GOT3 (cell line): ENCODE measurements around the gene NTSR2.

Experiments
- DNase-seq: peaks from one replicate; lab custom pipeline; 2025; ENCODE audit warnings: mixed read lengths; lab: John Stamatoyannopoulos, UW

NTSR2 gene, protein sequence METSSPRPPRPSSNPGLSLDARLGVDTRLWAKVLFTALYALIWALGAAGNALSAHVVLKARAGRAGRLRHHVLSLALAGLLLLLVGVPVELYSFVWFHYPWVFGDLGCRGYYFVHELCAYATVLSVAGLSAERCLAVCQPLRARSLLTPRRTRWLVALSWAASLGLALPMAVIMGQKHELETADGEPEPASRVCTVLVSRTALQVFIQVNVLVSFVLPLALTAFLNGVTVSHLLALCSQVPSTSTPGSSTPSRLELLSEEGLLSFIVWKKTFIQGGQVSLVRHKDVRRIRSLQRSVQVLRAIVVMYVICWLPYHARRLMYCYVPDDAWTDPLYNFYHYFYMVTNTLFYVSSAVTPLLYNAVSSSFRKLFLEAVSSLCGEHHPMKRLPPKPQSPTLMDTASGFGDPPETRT

DNA sequence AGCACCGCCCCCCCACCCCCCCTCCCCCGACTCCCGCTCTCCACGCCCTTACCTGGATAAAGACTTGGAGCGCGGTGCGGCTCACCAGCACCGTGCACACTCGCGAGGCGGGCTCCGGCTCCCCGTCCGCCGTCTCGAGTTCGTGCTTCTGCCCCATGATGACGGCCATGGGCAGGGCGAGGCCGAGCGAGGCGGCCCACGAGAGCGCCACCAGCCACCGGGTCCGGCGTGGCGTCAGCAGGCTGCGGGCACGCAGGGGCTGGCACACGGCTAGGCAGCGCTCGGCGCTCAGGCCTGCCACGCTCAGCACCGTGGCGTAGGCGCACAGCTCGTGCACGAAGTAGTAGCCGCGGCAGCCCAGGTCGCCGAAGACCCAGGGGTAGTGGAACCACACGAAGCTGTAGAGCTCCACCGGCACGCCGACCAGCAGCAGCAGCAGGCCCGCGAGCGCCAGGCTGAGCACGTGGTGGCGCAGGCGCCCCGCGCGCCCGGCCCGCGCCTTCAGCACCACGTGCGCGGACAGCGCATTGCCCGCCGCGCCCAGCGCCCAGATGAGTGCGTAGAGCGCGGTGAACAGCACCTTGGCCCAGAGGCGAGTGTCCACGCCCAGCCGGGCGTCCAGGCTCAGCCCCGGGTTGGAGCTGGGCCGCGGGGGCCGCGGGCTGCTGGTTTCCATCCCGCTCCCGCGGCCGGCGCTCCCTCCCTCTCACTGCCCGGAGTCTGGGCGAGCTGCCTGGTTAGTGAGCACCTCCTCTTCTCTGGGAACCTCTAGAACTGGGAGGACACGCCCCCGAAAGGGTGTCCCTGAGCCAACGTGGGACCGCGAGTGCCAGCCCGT is at the start of gene NTSR2:
Gene NTSR2 (minus strand): TSS at position 742 of the 838 bp plus-strand sequence. CDS start 66 bp downstream, at position 676.
- no peak for DNase-seq

- no peak for DNase-seq
These were observed 49.4 kb upstream of the NTSR2 start for GRCh38 chr2:11719230-11719977.

GRCh38 chr2:11718606-11719005 is 48.6 kb upstream of the NTSR2 start:
- DNase-seq, result no peak

GRCh38 chr2:11717623-11718022 is 47.6 kb upstream of the NTSR2 start:
- DNase-seq, result no peak

GRCh38 chr2:11716689-11717321 is 46.8 kb upstream of the NTSR2 start:
- DNase-seq, result no peak

- no peak for DNase-seq
These were observed 46.1 kb upstream of the NTSR2 start for GRCh38 chr2:11715987-11716652.

GRCh38 chr2:11713815-11714214 is 43.8 kb upstream of the NTSR2 start:
- DNase-seq, result no peak

GRCh38 chr2:11712866-11713265 is 42.9 kb upstream of the NTSR2 start:
- no peak for DNase-seq

DNA sequence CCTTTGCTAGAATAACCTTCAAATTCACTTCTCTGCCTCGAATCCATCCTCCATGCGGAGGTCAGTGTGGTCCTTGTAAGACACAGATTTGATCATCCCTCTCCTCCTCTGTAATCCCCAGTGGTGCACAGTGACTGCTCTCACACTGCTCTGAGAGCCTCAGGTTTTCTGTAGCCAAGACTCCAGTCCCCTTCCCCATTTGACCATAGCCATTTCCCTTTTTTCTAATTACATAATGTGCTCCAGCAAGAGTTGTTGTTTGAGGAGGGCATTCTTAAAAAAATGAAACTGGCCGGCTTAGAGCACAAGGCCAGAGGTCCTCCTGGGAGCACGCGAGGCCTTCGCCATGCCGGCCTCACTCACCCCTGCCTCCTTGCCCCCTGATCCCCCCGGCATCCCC is 41.8 kb upstream of the NTSR2 start:
- DNase-seq, result no peak

- DNase-seq, result no peak
These were observed 41.3 kb upstream of the NTSR2 start for GRCh38 chr2:11711354-11711716.

- no peak for DNase-seq
These were observed 40.8 kb upstream of the NTSR2 start for GRCh38 chr2:11710632-11711353.

DNA sequence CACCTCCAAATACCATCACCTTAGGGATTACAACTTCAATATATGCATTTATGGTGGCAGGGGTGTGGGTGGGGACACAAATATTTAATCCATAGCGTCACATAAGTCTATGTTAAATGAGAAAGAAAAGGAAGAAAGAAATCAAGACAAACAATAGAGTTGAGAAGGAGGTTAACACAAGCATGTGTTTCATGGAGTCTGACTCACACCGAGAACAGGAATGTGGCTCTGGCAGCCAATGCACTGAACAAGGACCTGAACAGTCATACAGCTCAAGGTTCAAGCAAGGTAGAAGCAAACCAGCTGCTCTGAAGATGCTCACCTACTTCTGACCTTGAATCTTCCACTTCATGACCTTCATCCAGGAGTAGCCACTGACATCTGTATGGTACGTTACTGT is 40.2 kb upstream of the NTSR2 start:
- DNase-seq, result no peak

GRCh38 chr2:11709293-11709692 is 39.3 kb upstream of the NTSR2 start:
- no peak for DNase-seq

DNA sequence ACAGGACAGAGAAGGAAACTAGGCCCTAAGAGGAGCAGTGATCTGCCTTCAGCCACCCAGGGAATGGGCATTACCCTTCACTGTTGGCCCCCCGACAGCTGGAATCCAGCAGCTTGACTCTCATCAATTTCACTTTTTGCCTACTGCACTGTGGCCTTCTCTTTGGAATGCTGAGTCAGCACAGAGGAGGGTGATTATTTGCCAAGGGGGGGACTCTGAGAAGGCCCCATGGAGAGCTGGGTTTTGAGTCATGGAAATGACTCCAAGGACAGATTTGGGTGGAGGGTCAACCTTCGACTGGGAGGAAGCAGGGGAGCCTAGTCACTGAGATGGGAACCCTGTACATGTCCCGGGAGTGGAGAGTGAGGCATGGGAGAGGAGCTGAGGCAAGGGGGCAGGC is 38.1 kb upstream of the NTSR2 start:
- no peak for DNase-seq

- DNase-seq, result no peak
These were observed 35.7 kb upstream of the NTSR2 start for GRCh38 chr2:11705711-11706110.

DNA sequence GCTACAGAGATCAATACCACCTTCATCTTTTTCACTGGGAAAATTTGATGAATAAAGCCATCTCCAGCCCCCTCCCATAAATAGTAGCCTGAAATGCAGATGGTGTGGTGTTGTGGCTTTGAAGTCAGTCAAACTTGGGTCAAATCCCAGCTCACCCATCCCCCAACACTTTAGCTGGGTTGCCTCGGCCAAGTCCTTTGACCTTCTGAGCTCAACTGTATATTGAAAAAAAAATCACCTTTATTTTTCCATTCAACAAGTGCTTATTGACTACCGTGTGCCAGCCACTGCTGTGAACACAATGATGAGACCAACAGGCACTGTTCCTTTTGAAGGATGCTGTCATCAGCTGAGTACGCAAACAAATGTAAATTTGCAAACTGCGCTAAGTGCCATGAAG is 35.1 kb upstream of the NTSR2 start:
- no peak for DNase-seq

DNA sequence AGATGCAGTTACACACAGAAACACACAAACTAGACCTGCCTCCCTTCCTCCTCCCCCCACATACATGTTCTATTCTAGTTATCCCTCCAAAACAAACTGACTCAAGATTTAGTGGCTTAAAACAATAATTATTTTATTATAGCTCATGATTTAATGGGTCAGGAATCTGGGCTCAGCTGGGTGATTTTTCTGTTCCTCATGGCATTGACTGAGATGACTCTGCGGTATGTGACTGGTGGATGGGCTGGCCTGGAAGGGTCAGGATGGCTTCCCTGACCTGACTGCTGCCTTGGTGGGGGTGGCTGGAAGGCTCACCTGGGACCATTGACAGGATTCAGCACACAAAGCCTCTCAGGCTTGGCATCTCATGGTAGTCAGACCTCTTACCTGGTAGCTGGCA is 33.7 kb upstream of the NTSR2 start:
- no peak for DNase-seq

GRCh38 chr2:11702946-11703345 is 33.0 kb upstream of the NTSR2 start:
- DNase-seq, result no peak

- DNase-seq, result no peak
These were observed 31.8 kb upstream of the NTSR2 start for GRCh38 chr2:11701751-11702301.

DNA sequence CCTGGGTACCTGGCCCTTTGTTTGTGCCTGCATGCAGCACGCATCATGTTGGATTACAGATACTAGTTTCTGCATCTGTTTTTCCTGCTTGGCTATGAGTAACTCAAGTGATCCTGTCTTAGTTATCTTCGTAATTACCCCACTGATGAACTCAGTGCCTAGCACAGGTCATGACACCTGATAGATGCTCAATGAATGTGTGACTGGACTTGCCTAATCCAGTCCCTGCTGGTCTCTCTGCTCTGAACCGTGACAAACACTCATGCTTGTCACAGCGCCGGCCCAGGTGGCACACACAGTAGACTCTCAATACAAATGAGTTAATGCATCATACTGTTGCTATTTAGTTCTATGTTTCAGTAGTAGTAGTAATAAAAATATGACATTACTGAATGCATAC is 31.2 kb upstream of the NTSR2 start:
- DNase-seq, result no peak
